NCI-H187 treated with DMSO at 0.1 percent for 48 hours (cell line): ENCODE data around the gene MSI2.

Source experiments
- DNase-seq: peaks from one replicate; lab custom pipeline; 2025; lab: John Stamatoyannopoulos, UW

The MSI2 gene

GRCh38 chr17:57440522-57441269, 184.4 kb downstream of the MSI2 start:
- DNase-seq, result no peak

- no peak for DNase-seq
Observed at GRCh38 chr17:57441270-57441600, 184.9 kb downstream of the MSI2 start.

- DNase-seq, result no peak
Observed at GRCh38 chr17:57442401-57442823, 186.1 kb downstream of the MSI2 start.

GRCh38 chr17:57442914-57443571, 186.7 kb downstream of the MSI2 start:
- no peak for DNase-seq

- DNase-seq, result no peak
Observed at GRCh38 chr17:57443781-57444180, 187.5 kb downstream of the MSI2 start.

GRCh38 chr17:57444682-57445450, 188.5 kb downstream of the MSI2 start:
- no peak for DNase-seq

DNA sequence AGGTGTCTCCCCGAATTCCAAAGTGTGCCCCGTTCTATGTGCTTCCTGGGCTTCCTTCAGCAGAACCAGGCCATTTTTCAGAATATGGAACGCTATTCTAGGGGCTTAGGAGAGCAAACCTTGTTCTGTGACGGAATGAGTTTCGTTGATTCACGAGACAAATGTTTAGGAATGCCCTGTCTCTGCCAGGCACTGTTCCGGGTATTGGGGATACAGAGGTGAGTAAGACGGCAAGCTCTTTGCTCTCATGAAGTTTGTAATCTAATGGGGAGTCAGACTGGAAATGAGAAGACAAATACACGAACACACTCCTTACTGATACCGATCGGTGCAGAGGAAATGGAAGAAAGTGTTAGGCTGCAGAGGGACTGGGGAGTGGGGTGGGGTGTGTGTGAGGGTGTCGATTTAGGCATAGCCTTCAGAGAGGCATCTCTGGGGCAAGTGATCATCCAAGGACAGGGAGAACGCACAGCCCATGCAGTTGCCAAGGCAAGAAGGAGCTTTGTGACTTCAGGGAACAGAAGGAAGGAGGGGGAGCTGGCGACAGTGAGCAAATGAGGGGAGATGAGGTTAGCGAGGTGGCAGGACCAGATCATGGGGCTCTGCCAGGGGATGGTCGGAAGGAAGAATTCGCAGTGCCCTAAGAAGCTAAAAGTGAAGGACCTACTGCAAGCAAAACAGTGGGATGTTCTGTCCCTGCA, 189.6 kb downstream of the MSI2 start:
- DNase-seq, result no peak

GRCh38 chr17:57447357-57447989, 191.2 kb downstream of the MSI2 start:
- DNase-seq, result no peak

- DNase-seq, result no peak
Observed at GRCh38 chr17:57447990-57448758, 191.9 kb downstream of the MSI2 start.

GRCh38 chr17:57448759-57449283, 192.5 kb downstream of the MSI2 start:
- DNase-seq, result no peak

- no peak for DNase-seq
Observed at GRCh38 chr17:57451191-57451590, 194.9 kb downstream of the MSI2 start.

DNA sequence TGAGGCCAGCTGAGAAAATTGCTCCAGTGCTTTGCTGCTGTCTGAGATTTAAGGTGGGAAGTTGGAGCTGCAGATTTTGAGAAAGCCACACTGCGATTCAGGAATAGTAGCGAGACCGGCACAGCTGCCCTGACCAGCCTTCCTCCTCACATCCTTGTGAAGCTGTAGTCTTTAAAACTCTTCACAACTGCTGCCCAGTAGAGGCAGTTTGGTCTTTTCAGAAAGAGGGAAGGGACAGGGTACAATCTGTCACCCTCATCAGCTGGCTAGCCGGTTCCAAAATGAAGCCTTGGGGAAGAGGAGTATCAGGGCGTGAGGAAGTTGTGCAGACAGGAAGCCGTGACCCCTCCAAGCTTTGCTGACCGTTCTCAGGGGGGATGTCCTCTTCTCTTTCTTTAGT, 195.3 kb downstream of the MSI2 start:
- DNase-seq, result no peak

GRCh38 chr17:57453841-57454425, 197.6 kb downstream of the MSI2 start:
- no peak for DNase-seq

DNA sequence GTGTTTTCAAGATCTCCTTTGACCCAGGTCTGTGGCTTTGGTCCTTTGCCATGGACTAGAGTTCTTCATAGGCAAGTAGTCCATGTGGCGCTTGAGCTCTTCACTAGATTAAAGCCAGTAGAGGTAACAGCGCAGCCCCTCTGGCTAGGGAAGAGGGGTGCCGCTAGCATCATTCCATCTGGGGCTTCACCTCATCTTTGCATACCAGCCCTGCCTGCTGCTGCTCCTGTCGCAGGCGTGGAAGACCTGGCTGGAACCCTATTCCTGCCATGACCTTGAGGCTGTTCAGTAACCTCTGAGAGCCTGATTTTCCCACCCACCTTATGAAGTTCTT, 198.4 kb downstream of the MSI2 start:
- DNase-seq, result no peak

- DNase-seq, result no peak
Observed at GRCh38 chr17:57455063-57455914, 199.0 kb downstream of the MSI2 start.

DNA sequence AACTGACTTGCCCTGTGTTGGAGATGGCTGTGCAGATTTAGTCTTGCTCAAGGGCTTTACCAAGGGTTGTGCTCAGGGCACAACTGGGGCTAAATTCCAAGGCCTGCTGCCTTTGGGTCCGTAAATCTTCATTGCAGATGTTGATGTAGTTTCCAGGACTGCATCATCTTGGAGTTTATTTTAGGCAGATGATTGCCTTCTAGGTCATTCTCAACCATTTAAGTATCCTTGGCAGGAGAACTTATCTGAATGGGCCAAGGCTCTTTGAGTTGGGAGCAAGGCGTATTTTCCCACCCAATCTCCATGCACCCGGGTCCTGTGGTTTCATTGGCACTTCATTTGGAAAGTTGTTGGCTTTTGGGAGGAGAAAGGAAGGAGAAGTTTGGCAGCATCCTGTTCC, 200.3 kb downstream of the MSI2 start:
- no peak for DNase-seq

GRCh38 chr17:57457188-57457587, 200.9 kb downstream of the MSI2 start:
- DNase-seq, result no peak

GRCh38 chr17:57458718-57459285, 202.5 kb downstream of the MSI2 start:
- no peak for DNase-seq

GRCh38 chr17:57459286-57459915, 203.1 kb downstream of the MSI2 start:
- DNase-seq, result no peak
